Mesenteric fat pad (tissue), 1 donor: ENCODE data around the gene STAG1. TPM values are rescaled to one million over a fixed set of nuclear protein-coding genes. Genes with fewer than 3 reads are reported as not detected.
"Not testable (repeated sequence)": the region's sequence is repeated elsewhere in the genome, so short reads cannot be mapped to it uniquely, and the experiment has no call there.

Source experiments
- DNase-seq: peaks from one replicate; pipeline ENCODE4 v3.0.0-alpha.2; 2020; ENCODE audit warnings: low spot score
- total RNA-seq: library from RNA; stranded (reverse); fragmentation: NEBNext Ultra II Directional; extraction: Animal tissue kit (Norgen Biotek cat#: 25700); gene quantifications from one replicate; pipeline ENCODE4 v1.2.1, GENCODE V29; 2021
- donor health status: DM: yes; HTN: yes; CAD: no.

STAG1 gene
- total RNA-seq, 1 donor from 2014 or later: 41.8 TPM

DNA sequence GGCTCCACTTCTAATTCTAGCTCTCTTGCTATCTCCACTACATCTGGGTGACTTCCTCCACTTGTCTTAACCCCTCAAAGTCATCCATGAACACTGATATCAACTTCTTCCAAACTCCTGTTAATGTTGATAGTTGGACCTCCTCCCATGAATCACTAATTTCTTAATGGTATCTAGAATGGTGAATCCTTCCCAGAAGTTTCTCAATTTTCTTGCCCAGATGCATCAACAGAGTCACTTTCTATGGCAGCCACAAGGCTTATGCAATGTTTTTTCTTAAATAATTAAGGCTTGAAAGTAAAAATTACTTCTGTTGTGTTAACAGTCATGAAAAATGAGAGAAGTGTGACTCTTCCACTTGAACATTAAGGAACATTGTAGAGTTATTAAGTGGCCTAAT lies 337.7 kb downstream of the STAG1 start:
- no peak for DNase-seq

DNA sequence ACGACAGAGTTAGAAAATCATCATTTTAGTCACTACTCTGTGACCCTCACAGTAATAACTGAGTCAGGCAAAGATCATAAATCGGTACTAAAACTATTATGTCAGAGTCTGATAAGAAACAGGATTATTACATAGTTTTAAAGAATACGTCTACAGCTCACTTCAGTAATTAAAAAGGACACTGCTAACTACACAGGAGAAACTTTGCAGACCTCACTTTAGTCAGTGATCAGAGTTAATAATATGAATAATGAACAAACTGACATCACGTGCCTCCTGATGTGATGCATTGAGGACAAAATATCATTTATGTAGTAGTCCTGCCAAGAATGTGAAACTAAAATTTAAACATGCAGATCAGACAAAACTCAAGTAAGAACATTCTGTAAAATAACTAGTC lies 339.9 kb downstream of the STAG1 start:
- no peak for DNase-seq

DNA sequence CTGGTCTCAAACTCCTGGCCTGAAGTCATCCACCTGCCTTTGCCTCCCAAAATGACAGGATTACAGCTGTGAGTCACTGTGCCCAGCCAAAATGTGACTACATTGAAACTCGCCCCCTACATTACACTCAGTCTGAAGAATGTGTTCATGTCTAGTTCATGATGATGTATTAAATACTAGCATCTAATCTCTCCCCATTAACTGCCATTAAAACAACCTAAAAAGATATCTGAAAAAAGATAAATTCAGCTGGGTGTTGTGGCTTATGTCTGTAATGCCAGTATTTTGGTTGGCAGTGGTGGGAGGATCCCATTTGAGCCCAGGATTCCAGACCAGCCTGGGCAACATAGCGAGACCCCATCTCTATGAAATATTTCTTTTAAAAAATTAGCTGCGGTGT lies 342.6 kb downstream of the STAG1 start:
- DNase-seq: no peak

GRCh38 chr3:136404056-136404455 lies 348.1 kb downstream of the STAG1 start:
- no peak for DNase-seq

DNA sequence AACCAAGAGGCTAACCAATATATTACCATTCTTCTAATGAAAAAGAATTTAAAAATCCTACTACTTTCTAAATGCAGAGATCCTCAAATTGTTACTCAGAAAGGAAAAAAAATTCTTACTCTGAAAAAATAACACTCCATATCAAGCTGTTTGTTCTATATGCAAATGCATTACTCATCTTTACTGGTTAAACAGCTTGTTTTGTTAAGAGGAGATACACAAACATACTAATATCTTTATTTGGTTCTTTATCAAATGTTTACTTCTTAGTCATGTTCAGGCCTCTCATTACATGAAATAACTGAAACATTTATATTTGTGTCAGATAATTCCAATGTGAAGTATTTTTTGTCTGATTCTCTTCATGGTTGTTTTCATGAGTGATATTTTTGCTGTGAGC lies 355.3 kb downstream of the STAG1 start:
- DNase-seq: no peak

GRCh38 chr3:136390574-136390973 lies 361.6 kb downstream of the STAG1 start:
- no peak for DNase-seq

- no peak for DNase-seq
Measured at GRCh38 chr3:136387031-136387430, 365.1 kb downstream of the STAG1 start.

- DNase-seq: no peak
Measured at GRCh38 chr3:136385457-136385856, 366.7 kb downstream of the STAG1 start.

DNA sequence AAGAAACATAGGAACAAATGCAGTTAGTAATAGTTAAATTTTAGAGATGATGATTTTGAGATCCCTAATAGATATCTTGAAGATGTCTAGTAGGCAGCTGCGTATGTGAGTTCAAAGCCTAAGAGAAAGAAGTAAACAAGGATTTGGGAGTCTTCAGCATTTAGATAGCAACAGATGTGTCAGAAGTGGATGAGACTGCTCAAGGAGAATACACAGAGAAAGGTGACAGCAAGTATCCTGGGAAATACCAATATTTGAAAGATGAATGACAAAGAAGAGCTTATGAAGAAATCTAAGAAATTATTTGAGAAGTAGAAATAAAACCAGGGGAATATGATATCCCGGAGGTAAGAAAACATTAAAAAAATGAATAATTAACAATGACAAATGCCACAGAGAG lies 371.1 kb downstream of the STAG1 start:
- no peak for DNase-seq

DNA sequence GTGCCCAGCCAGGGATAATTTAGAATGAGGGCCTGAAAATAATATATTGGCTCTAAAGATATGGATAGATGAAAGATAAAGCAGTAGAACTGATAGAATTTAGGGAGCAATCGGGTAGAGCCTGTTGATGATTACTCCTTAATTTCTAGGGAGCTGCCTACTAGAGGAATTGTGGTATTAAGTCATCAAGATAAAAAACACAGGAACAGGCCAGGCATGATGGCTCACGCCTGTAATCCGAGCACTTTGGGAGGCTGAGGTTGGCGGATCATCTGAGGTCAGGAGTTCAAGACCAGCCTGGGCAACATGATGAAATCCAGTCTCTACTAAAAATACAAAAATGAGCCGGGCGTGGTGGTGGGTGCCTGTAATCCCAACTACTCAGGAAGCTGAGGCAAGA lies 371.6 kb downstream of the STAG1 start:
- no peak for DNase-seq

DNA sequence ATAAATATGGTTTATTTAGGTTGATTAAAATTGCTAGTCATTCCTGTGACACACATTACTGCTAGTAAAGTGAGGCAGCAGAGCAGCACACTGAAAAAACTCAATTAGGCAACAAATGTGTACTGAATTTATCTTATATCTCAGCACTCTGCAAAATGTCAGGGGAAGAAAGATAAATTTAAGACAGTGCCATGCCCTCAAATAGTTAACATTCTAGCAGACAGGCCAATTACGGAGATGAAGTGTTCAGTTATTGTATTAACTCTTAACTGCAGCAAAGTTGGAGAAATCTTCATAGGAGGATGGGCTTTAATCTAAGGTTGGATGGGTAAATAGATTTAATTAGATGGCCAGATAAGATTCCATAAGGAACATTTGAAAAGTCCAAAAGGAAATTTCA lies 374.2 kb downstream of the STAG1 start:
- no peak for DNase-seq

- DNase-seq: no peak
Measured at GRCh38 chr3:136377508-136377907, 374.7 kb downstream of the STAG1 start.

DNA sequence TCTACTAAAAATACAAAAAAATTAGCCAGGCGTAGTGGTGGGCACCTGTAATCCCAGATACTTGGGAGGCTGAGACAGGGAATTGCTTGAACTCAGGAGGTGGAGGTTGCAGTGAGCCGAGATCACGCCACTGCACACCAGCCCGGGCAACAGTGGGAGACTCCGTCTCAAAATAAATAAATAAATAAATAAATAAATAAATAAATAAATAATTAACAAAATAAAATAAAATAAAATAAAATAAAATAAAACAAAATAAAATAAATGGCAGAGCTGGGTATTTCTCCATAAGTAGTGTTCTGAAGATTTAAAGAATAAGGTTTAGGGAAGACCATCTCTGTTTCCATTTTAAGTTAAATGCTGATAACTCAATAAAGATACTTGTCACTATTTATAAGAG lies 376.4 kb downstream of the STAG1 start:
- DNase-seq: not testable (repeated sequence)

DNA sequence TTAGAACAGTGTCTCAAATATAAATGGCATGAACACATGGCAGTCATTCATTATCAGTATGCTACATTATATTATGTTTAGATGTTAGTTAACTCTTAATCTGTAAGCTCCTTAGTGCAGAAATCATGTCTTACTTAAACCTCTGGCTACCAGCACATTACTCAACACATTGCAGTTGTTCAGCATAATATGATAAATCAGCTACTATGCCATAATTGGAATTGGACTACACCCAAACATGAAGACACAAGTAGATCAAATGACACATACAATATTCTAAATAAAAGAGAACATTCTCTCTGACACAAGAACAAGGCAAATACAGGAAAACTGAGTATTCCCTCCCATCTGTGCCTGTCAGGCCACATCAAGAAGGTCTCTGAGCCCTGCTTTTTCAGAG lies 385.9 kb downstream of the STAG1 start:
- DNase-seq: no peak

DNA sequence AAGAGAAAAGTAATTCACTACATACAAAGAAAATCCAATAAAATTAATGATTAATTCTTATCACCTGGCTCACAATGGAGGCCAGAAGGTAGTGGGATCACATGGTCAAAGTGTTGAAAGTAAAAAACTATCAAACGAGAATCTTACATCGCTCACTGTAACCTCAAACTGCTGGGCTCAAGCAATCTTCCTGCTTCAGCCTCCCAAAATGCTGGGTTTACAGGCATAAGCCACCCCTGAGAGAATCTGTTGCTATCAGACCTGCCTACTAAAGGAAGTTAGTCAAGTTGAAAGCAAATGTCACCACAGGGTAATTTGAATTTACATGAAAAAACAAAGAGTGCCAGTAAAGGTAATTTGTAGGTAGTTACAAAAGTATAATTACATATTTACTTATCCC lies 398.7 kb downstream of the STAG1 start:
- DNase-seq: no peak

- no peak for DNase-seq
Measured at GRCh38 chr3:136351905-136352304, 400.3 kb downstream of the STAG1 start.

GRCh38 chr3:136351351-136351750 lies 400.8 kb downstream of the STAG1 start:
- no peak for DNase-seq

DNA sequence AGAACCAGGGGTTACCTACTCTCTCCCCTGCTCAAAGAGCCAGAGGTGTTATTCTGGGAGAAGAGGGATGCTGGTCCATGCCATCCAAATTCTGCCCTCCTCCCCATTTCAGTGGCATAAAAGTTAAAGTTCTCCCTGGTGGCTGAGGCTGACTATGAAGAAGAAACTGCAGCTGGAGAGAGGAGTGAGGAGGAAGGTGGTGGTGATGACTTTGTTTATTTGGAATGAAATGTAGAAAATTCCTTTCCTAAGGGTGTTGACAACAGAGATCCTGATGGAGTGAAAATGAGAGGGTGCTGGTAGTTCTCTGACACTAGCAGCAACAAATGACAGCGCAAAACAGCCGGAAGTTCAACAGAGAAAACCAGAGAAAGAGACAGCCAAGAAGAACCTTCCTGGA lies 401.6 kb downstream of the STAG1 start:
- no peak for DNase-seq

DNA sequence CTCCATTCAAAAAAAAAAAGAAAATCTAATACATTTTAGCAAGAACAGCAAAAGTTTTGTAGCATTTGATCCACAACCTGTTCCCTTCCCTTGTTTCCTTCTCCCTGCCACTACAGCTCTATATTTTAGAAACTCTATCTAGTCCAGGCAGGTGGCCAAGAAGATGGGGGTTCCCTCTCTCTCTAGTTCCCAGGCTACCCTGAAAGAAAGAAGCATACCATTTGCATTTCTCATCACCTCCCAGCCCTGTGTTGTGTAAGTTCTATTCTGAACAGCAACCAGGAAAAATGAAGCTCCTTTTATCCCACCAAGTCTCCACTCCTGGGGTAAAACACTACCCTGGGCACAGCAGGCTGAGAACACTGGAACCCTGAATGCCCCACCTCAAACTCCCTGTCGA lies 402.0 kb downstream of the STAG1 start:
- DNase-seq: no peak

- DNase-seq: no peak
Measured at GRCh38 chr3:136346486-136346885, 405.7 kb downstream of the STAG1 start.

- peak; percentile 92 for DNase-seq
Measured at GRCh38 chr3:136343873-136344555, 408.2 kb downstream of the STAG1 start.

DNA sequence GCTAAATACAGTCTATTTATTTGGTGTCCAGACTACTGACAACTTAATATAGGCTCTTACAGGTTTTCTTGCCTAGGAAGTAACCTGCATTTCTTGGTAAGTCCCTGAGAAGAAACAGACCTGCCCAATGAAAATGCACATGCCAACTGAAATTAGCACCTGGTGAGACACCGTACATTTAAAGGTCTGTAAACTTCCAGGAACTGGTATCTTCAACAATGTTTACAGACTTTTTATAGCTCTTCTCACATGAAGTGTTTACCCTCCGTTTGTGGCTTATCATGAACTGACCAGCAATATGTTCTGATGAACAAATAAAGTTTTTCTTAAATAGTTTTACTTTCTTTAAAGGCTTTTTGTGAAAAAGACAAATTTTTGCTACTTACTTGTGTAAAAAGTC lies 408.7 kb downstream of the STAG1 start:
- no peak for DNase-seq

- peak; percentile 39 for DNase-seq
Measured at GRCh38 chr3:136336329-136337100, 415.7 kb downstream of the STAG1 start.
